Pancreas (tissue), 10 donors: ENCODE results near the gene TBL2. TPM values are rescaled to one million over a fixed set of nuclear protein-coding genes. Genes with fewer than 3 reads are reported as not detected.
"Not testable (repeated sequence)": the region's sequence is repeated elsewhere in the genome, so short reads cannot be mapped to it uniquely, and the experiment has no call there.

Experiments
- ATAC-seq, 4 donors: fragments of 200-7000 bp; cut with Tn5 transposase; one replicate each; pipeline versions ENCODE4 v1.8.0 to v1.9.1; 2020; ENCODE audit warnings: mild to moderate bottlenecking in 4 of 4, moderate library complexity in 4 of 4
- DNase-seq, 6 donors: peaks; one replicate each; pipeline ENCODE4 v3.0.0-alpha.2; 2020
- FAIRE-seq: peaks from 2 replicates; lab custom pipeline; 2012; peaks lifted over from hg19 to GRCh38; lab: Jason Lieb, UNC
- H3K27ac ChIP-seq, 4 donors: fragments of 200-600 bp; sonication (generic); 1 replicate in 3 of 4; 2 replicates in 1 of 4; pipeline versions ENCODE4 v1.5.0 to v1.8.0; 2020
- H3K27me3 ChIP-seq, 4 donors: fragments of 200-600 bp; one replicate each; pipeline ENCODE4 v1.8.0; 2021
- H3K36me3 ChIP-seq, 3 donors: fragments of 200-600 bp; sonication (generic) in 1 of 3; one replicate each; pipeline versions ENCODE4 v1.5.0 to v1.8.0; 2020 to 2021
- H3K4me1 ChIP-seq, 3 donors: fragments of 200-600 bp; one replicate each; pipeline ENCODE4 v1.8.0; 2021
- H3K4me3 ChIP-seq, 4 donors: fragments of 200-600 bp; sonication (generic) in 2 of 4; one replicate each; pipeline versions ENCODE4 v1.5.0 to v1.8.0; 2020 to 2021
- H3K9me3 ChIP-seq, 4 donors: fragments of 200-600 bp; one replicate each; pipeline ENCODE4 v1.8.0; 2021
- CTCF ChIP-seq, 4 donors: fragments of 200-600 bp; sonication (generic) in 3 of 4; IDR thresholded peaks; one replicate each; pipeline versions ENCODE4 v1.5.0 to v1.8.0; 2021; ENCODE audit warnings: antibody characterized with exemption in 4 of 4
- WGBS, 2 donors: extraction: QIAGEN DNeasy Blood & Tissue Kit; methylation state at CpG; one replicate each; pipeline ENCODE4 v1.1.7; 2013; 5-methylcytosine and 5-hydroxymethylcytosine counted together
- intact Hi-C, 3 donors: fragments of 100-400 bp; cut with DNase I; formaldehyde crosslinking; loops; one replicate each; pipeline versions ENCODE4 v1.11.1 to v1.14.2; 2022
- polyA plus RNA-seq, 2 donors: library from polyadenylated mRNA; stranded (reverse); fragments of 200-250 nt; gene quantifications; one replicate each; pipeline ENCODE4 v1.2.3, GENCODE V29; 2013
- total RNA-seq, 6 donors: library from RNA; stranded (reverse); fragmentation: NEBNext Ultra II Directional in 4 of 6; extraction: Animal tissue kit (Norgen Biotek cat#: 25700) in 4 of 6; gene quantifications; one replicate each; pipeline versions ENCODE4 v1.2.1 to v1.2.4, GENCODE V29; 2021 to 2023
- donor health status: healthy with polysubstance abuse.
- donor health status: DM: no; HTN: no; CAD: no; lungs with moderate emphysema.
- donor health status: DM: no; HTN: no; CAD: no.
- donor health status: control.
- donor health status: control.
- donor health status: Bipolar disorder and iron deficiency.
- donor health status: DM: yes; HTN: yes; CAD: no.
- donor health status: DM: no; HTN: no; CAD: no.
- donor health status: DM: no; HTN: no; CAD: no.
- donor health status: DM: yes; HTN: yes; CAD: no.

The TBL2 gene
- total and polyA plus RNA-seq, 8 donors, result 17.2 to 38.9 (median 27.0) TPM

GRCh38 chr7:73612598-73613269 is 34.4 kb upstream of the TBL2 start:
- peak; percentile 71 to 91 (median 77) for ATAC-seq
- Histone ChIP-seq H3K27ac (no peak overlapping the region), H3K4me1 (peaks cover 0 to 5% (median 4%) of the 10 kb centered on the region in 3 donors), H3K4me3 (no peak overlapping the region), H3K27me3 (no peaks in the 10 kb centered on the region), H3K36me3 (no peaks in the 10 kb centered on the region), H3K9me3 (no peaks in the 10 kb centered on the region)
- TF ChIP-seq CTCF (IDR thresholded peaks at IDR 0.05), result no peak
- WGBS, 2 donors, result 14 to 16% methylated on average over 11 of the region's 11 CpGs
- intact Hi-C loops, result no loop called here
- peak in 4 of 6 donors; percentile 35 to 57 (median 48) for DNase-seq
- no peak for FAIRE-seq

GRCh38 chr7:73611017-73611555 is 32.7 kb upstream of the TBL2 start:
- DNase-seq (peak in 1 of 6 donors; percentile 19), FAIRE-seq (no peak)
- TF ChIP-seq CTCF (IDR thresholded peaks at IDR 0.05), result no peak

DNA sequence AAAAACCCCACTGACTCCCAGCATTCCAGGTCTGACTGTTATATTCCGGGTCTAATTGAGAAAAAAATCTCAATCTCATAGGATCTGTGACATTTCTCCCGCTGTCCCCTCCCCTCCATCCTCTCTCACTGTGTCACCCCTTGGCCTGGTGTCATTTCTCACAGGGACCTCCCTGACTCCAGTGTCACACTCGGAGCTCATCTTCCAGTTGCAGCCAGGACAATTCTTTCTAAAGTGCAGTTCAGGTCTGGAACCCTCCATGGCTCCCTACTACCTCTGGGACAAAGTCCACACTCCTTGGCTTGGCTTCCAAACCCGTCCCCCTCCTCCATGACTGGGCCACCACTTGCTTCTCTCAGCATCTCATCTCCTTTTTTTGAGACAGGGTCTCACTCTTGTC is 31.7 kb upstream of the TBL2 start:
- DNase-seq, result no peak
- no peaks in the 10 kb centered on the region for H3K9me3 ChIP-seq
- intact Hi-C loops, result no loop called here
- ATAC-seq, result no peak
- no peak for FAIRE-seq
- no peaks in the 10 kb centered on the region for H3K36me3 ChIP-seq
- H3K4me3 ChIP-seq, result no peak overlapping the region
- H3K27ac ChIP-seq, result no peak overlapping the region
- no peaks in the 10 kb centered on the region for H3K27me3 ChIP-seq
- WGBS, 2 donors, result 88 to 91% methylated on average over 4 of the region's 4 CpGs
- peaks cover 0 to 5% (median 4%) of the 10 kb centered on the region in 3 donors for H3K4me1 ChIP-seq
- no peak for TF ChIP-seq CTCF (IDR thresholded peaks at IDR 0.05)

More at GRCh38 chr7:73611017-73611555, 32.7 kb upstream of the TBL2 start:
- Histone ChIP-seq H3K36me3 (no peaks in the 10 kb centered on the region), H3K4me1 (peaks cover 0 to 5% (median 4%) of the 10 kb centered on the region in 3 donors), H3K27ac (no peak overlapping the region), H3K9me3 (no peaks in the 10 kb centered on the region), H3K4me3 (no peak overlapping the region), H3K27me3 (no peaks in the 10 kb centered on the region)
- intact Hi-C loops, result no loop called here
- WGBS, 2 donors, result 83 to 91% methylated on average over 11 of the region's 11 CpGs
- ATAC-seq, result no peak

DNA sequence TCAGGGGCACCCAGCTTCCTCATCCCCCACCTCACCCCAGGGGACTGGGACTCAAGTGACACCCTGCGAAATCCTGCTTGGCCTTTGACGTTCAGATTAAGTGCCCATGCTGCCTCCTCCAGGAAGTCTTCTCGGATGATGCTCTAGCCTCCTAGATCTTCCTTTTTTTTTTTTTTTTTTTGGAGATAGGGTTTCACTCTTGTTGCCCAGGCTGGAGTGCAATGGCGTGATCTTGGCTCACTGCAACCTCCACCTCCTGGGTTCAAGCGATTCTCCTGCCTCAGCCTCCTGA is 29.3 kb upstream of the TBL2 start:
- H3K36me3 ChIP-seq, ATAC-seq, H3K9me3 ChIP-seq, H3K27me3 ChIP-seq, FAIRE-seq, H3K4me3 ChIP-seq, H3K4me1 ChIP-seq, H3K27ac ChIP-seq, DNase-seq: not testable (repeated sequence)
- intact Hi-C loops, result loop anchor here in 2 of 3 donors (5.0 to 10.0 kb wide), 3 partner anchors 117 to 250 kb away; no protein-coding TSS in a partner anchor
- WGBS, 2 donors, result 63 to 66% methylated on average over 4 to 5 of the region's 5 CpGs

DNA sequence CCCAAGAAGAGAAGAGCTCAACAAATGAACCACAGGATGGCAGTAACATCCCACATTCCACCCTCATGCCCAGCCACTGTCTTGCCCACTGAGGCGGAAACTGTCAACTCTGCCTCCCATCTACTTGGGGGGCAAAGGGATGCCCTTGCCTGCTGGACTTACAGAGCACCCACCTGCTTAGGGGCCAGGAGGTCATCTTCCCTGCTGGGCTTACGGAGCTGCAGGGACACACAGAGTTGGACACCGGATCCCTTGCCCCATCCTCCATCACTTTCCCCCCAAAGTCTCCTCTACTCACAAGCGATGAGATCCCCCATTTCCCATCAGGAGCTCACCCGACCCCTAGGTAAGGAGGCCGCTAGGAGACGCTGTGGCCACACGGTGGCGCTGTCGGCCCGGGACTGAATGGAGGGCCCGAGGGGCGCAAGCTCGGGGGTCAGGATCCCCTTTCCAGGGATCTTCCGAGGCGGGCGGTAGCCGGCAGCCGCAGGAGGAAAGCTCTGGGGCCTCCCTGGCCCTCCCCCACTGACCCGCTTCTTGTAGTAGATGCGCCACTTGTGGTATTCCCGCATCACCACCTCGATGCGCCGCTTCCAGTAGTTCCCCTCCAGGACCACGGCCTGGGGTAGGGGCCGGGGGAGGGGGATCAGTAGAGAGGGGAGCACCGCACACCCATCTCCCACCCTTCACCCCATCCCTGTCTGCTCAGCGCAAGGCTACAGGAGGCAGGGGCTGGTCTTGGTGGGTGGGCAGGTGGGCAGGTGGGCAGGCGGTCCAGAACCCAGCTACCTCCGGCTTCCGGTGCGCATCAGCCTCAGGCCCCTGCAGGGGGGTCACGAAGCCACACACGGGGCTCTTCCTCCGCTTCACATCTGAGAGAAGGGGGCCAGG is 28.7 kb upstream of the TBL2 start:
- 33% methylated on average over 33 to 36 of the region's 36 CpGs for WGBS, 2 donors
- Histone ChIP-seq H3K4me1 (no peaks in the 10 kb centered on the region), H3K27me3 (no peaks in the 10 kb centered on the region), H3K27ac (no peak overlapping the region), H3K9me3 (no peaks in the 10 kb centered on the region), H3K36me3 (no peaks in the 10 kb centered on the region), H3K4me3 (no peak overlapping the region)
- TF ChIP-seq CTCF (IDR thresholded peaks at IDR 0.05), result peak; percentile 83 to 95 (median 88)
- intact Hi-C loops, result loop anchor here in 2 of 3 donors (5.0 to 10.0 kb wide), 3 partner anchors 118 to 250 kb away; no protein-coding TSS in a partner anchor
- FAIRE-seq, result no peak
- ATAC-seq, result peak; percentile 66 to 83 (median 72)
- peak in 5 of 6 donors; percentile 27 to 88 (median 64) for DNase-seq
